Caco-2 (cell line): ENCODE results near the gene CRADD. TPM values are rescaled to one million over a fixed set of nuclear protein-coding genes. Genes with fewer than 3 reads are reported as not detected.

ENCODE experiments used
- BruUV-seq: library from RNA; stranded (reverse); fragments of 400-500 nt; replicated peaks from 2 replicates; lab custom pipeline; 2021; lab: Mats Ljungman, UMichigan
- CTCF ChIA-PET: fragments of 300-600 bp; sonication (Branson Sonifier 250); formaldehyde crosslinking; loops from one replicate; lab custom pipeline; 2022; ENCODE audit warnings: antibody characterized with exemption; lab: Charles Lee
- POLR2A ChIA-PET: fragments of 300-600 bp; sonication (Branson Sonifier 250); formaldehyde crosslinking; loops from one replicate; lab custom pipeline; 2022; ENCODE audit warnings: antibody characterized with exemption; lab: Charles Lee
- DNase-seq, 2 experiments: peaks; one replicate each; pipeline versions ENCODE4 v3.0.0 to v3.0.0-alpha.2; 2020 to 2022
- H3K27me3 ChIP-seq: replicated peaks from 2 replicates; pipeline ENCODE4 v1.6.0; 2011; ENCODE audit warnings: low read length; ENCODE audit not compliant: control insufficient read depth, insufficient read depth
- H3K36me3 ChIP-seq: 2 replicates; pipeline ENCODE4 v1.5.1; 2011; ENCODE audit warnings: low read length; ENCODE audit not compliant: control insufficient read depth, insufficient read depth
- H3K4me1 ChIP-seq: fragments of 250-450 bp; sonication (Bioruptor Pico); 2 replicates; pipeline ENCODE4 v1.5.1; 2020; ENCODE audit warnings: mild to moderate bottlenecking
- H3K4me3 ChIP-seq: 2 replicates; pipeline ENCODE4 v1.5.1; 2011; ENCODE audit warnings: low read depth, mild to moderate bottlenecking, control low read depth, low read length
- H3K9me3 ChIP-seq: fragments of 250-450 bp; sonication (Bioruptor Pico); 2 replicates; pipeline ENCODE4 v1.5.1; 2020; ENCODE audit warnings: mild to moderate bottlenecking, moderate library complexity
- H3K27ac Mint-ChIP-seq: one replicate; pipeline ENCODE4 v1.8.0; 2022; ENCODE audit warnings: mixed read lengths; ENCODE audit not compliant: unreplicated experiment
- H3K27me3 Mint-ChIP-seq: one replicate; pipeline ENCODE4 v1.8.0; 2022; ENCODE audit warnings: mixed read lengths; ENCODE audit not compliant: insufficient read depth, unreplicated experiment
- H3K36me3 Mint-ChIP-seq: one replicate; pipeline ENCODE4 v1.8.0; 2022; ENCODE audit warnings: mild to moderate bottlenecking, mixed read lengths; ENCODE audit not compliant: insufficient read depth, unreplicated experiment
- H3K4me1 Mint-ChIP-seq: one replicate; pipeline ENCODE4 v1.8.0; 2022; ENCODE audit warnings: low read depth, mixed read lengths; ENCODE audit not compliant: unreplicated experiment
- H3K4me3 Mint-ChIP-seq: one replicate; pipeline ENCODE4 v1.8.0; 2022; ENCODE audit warnings: mild to moderate bottlenecking, moderate library complexity, mixed read lengths; ENCODE audit not compliant: unreplicated experiment
- H3K9me3 Mint-ChIP-seq: one replicate; pipeline ENCODE4 v1.8.0; 2022; ENCODE audit warnings: mixed read lengths; ENCODE audit not compliant: unreplicated experiment
- intact Hi-C: fragments of 100-400 bp; cut with micrococcal nuclease; formaldehyde crosslinking; loops from one replicate; pipeline ENCODE4 v1.10.0; 2022; ENCODE audit not compliant: unreplicated experiment
- total RNA-seq: library from RNA; stranded (reverse); gene quantifications from 2 replicates; pipeline ENCODE4 v1.2.3, GENCODE V29; 2022
- TF ChIP-seq, protein P1 (sequence below), 2 experiments: fragments of 200-600 bp in 1 of 2; IDR thresholded peaks; 1 replicate in 1 of 2; 2 replicates in 1 of 2; pipeline versions ENCODE4 v1.5.1 to v1.8.0; 2011 to 2022; ENCODE audit warnings: antibody characterized with exemption in 1 of 2, control low read depth in 1 of 2, inconsistent platforms in 1 of 2, low read depth in 1 of 2, low read length in 1 of 2, mild to moderate bottlenecking in 1 of 2, moderate library complexity in 1 of 2; ENCODE audit not compliant: insufficient read depth in 1 of 2, severe bottlenecking in 1 of 2, unreplicated experiment in 1 of 2

CRADD gene
- total RNA-seq, 1 experiment from 2014 or later = 29.2 TPM

DNA sequence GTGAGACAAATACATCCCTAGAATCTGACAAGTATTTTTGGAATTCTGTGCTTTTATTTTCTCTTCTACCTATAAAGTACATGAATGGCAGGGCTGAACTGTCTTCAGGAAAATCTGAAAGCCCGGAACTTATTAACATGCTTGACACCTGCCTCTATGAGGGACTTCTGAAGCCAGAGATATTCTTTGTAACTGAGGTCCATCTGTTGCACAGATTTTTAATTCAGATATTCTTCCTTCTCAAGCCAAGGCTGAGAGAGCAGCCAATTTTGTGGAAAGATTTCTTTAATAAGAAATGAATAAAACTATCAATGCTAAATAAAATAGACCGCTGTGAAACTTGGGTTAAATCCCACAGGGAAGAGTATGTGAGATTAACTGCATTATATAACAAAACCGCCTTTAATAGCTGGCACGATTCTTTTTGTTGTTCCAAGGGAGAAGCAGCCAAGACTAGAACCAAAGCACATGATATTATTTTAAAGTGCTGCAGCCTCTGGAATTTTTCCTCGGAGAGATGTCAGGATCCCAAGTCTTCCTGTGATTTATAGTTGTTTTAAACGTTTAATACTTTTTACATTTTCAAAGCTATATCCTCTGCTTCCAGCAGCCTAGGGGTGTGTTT, 148.9 kb downstream of the CRADD start:
- Mint-ChIP-seq H3K4me1 (no peaks in the 10 kb centered on the region), H3K9me3 (no peaks in the 10 kb centered on the region), H3K27ac (no peak overlapping the region), H3K4me3 (no peak overlapping the region), H3K27me3 (no peaks in the 10 kb centered on the region), H3K36me3 (peaks cover 6% of the 10 kb centered on the region)
- intact Hi-C loops = no loop called here
- no peaks in the 10 kb centered on the region for H3K27me3 ChIP-seq
- no peak overlapping the region for H3K4me3 ChIP-seq
- H3K9me3 ChIP-seq = no peaks in the 10 kb centered on the region
- ChIA-PET CTCF (no interaction called here), POLR2A (no interaction called here)
- no peak for DNase-seq
- BruUV-seq = no TSS peak
- 0 out of 2 replicates have a peak, but pooled peaks cover 3% of the 10 kb centered on the region for H3K4me1 ChIP-seq
- no peaks in the 10 kb centered on the region for H3K36me3 ChIP-seq
- TF ChIP-seq, protein P1, sequence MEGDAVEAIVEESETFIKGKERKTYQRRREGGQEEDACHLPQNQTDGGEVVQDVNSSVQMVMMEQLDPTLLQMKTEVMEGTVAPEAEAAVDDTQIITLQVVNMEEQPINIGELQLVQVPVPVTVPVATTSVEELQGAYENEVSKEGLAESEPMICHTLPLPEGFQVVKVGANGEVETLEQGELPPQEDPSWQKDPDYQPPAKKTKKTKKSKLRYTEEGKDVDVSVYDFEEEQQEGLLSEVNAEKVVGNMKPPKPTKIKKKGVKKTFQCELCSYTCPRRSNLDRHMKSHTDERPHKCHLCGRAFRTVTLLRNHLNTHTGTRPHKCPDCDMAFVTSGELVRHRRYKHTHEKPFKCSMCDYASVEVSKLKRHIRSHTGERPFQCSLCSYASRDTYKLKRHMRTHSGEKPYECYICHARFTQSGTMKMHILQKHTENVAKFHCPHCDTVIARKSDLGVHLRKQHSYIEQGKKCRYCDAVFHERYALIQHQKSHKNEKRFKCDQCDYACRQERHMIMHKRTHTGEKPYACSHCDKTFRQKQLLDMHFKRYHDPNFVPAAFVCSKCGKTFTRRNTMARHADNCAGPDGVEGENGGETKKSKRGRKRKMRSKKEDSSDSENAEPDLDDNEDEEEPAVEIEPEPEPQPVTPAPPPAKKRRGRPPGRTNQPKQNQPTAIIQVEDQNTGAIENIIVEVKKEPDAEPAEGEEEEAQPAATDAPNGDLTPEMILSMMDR (IDR thresholded peaks at IDR 0.05; ENCODE audit: insufficient read depth in 1 of 2, low read depth in 1 of 2, low read length in 1 of 2, severe bottlenecking in 1 of 2, unreplicated experiment in 1 of 2) = no peak

DNA sequence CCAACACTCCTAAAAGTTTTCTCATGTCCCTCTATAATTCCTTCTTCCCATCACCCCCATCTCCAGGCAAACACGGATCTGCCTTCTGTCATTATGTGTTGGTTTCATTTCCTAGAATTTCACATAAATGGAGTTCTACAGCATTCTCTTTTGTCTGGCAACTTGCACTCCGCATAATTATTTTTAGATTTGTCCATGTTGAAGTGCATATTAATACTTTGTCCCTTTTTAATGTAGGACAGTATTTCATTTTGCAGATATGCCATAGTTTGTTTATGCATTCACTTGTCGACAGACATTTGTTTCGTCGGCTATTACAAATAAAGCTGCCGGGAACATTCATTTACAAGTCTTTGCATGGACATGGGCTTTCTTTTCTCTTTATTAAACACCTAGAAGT, 150.0 kb downstream of the CRADD start:
- H3K27me3 Mint-ChIP-seq = no peaks in the 10 kb centered on the region
- no peak overlapping the region for H3K4me3 Mint-ChIP-seq
- H3K27ac Mint-ChIP-seq = no peak overlapping the region
- Histone ChIP-seq H3K9me3 (no peaks in the 10 kb centered on the region), H3K27me3 (no peaks in the 10 kb centered on the region), H3K36me3 (no peaks in the 10 kb centered on the region), H3K4me3 (no peak overlapping the region), H3K4me1 (0 out of 2 replicates have a peak, but pooled peaks cover 3% of the 10 kb centered on the region)
- BruUV-seq = no TSS peak
- ChIA-PET CTCF (no interaction called here), POLR2A (no interaction called here)
- intact Hi-C loops = no loop called here
- H3K4me1 Mint-ChIP-seq = no peaks in the 10 kb centered on the region
- no peak for DNase-seq
- TF ChIP-seq, protein P1 (IDR thresholded peaks at IDR 0.05; ENCODE audit: insufficient read depth in 1 of 2, low read depth in 1 of 2, low read length in 1 of 2, severe bottlenecking in 1 of 2, unreplicated experiment in 1 of 2) = no peak
- H3K9me3 Mint-ChIP-seq = no peaks in the 10 kb centered on the region
- no peaks in the 10 kb centered on the region for H3K36me3 Mint-ChIP-seq

DNA sequence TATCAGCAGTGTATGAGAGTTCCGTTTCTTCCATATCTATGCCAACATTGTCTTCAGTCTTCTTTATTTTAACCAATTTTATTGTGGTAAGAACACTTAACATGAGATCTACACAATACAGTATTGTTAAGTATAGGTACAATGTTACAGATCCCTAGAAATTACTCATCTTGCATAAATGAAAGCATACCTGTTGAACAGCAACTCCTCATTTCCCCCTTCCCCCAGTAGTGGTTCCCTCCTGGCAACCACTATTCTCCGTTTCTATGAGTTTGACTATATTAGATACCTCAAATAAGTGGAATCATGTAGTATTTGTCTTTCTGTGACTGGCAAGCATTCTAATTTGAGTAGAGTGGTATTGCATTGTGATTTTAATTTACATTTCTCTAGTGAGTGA, 150.5 kb downstream of the CRADD start:
- 0 out of 2 replicates have a peak, but pooled peaks cover 3% of the 10 kb centered on the region for H3K4me1 ChIP-seq
- POLR2A ChIA-PET = no interaction called here
- no peaks in the 10 kb centered on the region for H3K9me3 ChIP-seq
- no peak for DNase-seq
- intact Hi-C loops = no loop called here
- Mint-ChIP-seq H3K9me3 (no peaks in the 10 kb centered on the region), H3K4me3 (no peak overlapping the region), H3K27me3 (no peaks in the 10 kb centered on the region), H3K36me3 (no peaks in the 10 kb centered on the region), H3K27ac (no peak overlapping the region), H3K4me1 (no peaks in the 10 kb centered on the region)
- no peaks in the 10 kb centered on the region for H3K27me3 ChIP-seq
- TF ChIP-seq, protein P1 (IDR thresholded peaks at IDR 0.05; ENCODE audit: insufficient read depth in 1 of 2, low read depth in 1 of 2, low read length in 1 of 2, severe bottlenecking in 1 of 2, unreplicated experiment in 1 of 2) = no peak
- BruUV-seq = no TSS peak
- no peak overlapping the region for H3K4me3 ChIP-seq
- no peaks in the 10 kb centered on the region for H3K36me3 ChIP-seq
- CTCF ChIA-PET = no interaction called here
